ENCODE measurements around the gene LCP1.

The LCP1 gene

DNA sequence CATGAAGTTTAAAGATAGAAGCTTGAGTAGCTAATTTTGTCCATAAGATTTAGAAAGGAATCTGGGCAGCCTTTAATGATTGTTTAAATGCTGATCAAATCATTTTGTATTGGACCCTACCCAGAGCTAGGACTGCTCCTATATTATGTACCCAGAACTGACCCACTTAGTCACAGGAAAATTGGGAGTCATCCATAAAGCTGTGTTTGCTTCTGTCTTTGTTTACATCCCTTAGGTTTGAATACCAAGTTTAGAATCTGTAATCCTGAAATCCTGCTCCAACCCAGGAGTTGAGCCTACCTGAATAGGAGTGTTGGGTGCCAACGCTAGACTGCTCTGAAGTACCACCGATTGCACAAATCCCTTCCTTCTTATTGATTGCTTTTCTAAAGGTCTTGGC, 23.8 kb downstream of the LCP1 start:
- no peak for DNase-seq (ENCODE audit: low spot score)

DNA sequence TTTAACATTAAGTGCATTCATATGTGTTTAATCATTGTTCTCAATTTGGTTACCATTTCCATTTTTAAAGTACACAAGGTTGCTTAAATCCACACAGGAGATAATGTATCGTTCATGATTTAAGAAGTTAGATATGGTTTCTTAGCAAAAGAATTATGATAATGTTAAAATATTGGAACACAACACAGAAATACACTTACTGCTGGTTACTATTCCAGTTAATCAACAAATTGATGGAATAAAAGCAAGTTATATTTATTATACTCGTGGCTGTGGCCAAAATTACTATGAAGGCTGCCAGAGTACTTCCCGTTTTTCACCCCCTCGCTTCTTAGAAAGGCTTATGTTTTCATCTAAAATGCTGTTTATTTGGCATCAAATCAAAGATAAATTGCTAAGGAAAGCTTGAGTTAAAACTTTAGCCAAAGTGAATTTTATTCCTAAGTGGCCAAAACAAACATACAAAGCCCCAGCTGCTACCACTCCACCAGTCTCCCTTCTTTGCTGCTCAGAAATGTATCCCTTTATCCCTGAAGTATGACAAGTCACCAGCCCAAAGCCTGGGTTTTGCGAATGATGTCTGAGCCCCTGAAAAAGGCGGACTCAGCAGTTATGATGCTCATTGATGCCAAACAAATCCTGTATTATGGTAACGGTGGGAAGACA, 27.7 kb downstream of the LCP1 start:
- DNase-seq (ENCODE audit: low spot score): no peak

DNA sequence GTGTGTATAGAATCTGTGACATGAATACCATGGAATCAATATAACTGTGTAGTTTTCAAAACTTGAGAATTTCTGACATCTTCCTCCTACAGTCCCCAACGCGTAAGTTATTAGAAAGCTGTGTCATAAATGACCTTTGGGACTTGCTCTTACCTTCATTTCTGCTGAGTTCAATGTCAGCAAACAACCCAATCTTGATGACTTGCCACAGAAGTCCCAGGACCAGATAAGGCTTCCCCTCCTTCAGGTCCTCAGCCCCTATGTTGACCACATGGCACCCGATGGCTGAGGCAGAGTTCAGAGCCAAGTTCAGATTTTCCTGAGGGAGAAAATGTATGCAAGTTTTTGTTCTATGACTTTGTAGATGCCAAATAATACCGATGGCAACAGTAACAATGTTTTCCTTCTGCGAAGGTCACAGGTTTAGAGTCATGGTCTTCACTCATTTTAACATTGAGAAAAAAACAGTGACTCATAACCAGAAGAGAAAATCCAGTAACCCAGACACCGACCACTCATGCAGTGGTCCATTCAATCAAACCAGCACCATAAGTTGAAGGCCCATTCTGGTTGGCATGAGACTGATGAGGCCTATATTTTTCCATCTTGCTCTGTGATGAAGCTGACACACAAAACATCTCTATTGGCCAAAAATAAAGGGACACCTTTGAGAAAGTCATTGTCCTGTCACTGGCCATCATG, 29.2 kb downstream of the LCP1 start:
- DNase-seq (ENCODE audit: low spot score): no peak

DNA sequence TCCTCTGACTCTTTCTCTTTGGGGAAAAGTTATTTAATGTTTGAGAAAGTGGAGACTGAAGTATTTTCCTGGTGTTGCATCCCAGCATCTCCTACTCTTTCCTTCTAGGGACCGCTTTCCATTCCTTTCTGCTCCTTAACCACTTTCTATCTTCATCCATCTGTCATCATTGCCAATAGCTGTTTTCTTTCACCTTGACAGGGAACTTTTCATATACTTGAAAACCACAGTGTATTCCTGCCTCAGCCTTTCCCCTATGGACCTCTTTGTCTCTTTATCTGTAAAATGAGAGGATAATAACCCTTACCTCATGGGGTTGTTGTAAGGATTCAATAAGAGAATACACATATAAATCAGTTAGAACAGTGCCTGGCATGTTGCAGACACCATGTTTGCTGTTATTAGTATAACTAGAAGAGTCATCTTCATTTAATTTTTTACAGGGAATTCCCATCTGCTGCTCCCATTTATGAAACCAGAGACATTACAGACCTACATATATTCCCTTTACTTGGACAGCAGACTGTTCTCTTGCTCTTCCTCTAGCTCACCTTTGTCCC, 31.8 kb downstream of the LCP1 start:
- no peak for DNase-seq (ENCODE audit: low spot score)

GRCh38 chr13:46149272-46150133, 32.5 kb downstream of the LCP1 start:
- no peak for DNase-seq (ENCODE audit: low spot score)

- DNase-seq (ENCODE audit: low spot score): no peak
These were observed 35.1 kb downstream of the LCP1 start for GRCh38 chr13:46146898-46147297.

GRCh38 chr13:46145950-46146349, 36.0 kb downstream of the LCP1 start:
- no peak for DNase-seq (ENCODE audit: low spot score)

- no peak for DNase-seq (ENCODE audit: low spot score)
These were observed 36.8 kb downstream of the LCP1 start for GRCh38 chr13:46145135-46145534.

DNA sequence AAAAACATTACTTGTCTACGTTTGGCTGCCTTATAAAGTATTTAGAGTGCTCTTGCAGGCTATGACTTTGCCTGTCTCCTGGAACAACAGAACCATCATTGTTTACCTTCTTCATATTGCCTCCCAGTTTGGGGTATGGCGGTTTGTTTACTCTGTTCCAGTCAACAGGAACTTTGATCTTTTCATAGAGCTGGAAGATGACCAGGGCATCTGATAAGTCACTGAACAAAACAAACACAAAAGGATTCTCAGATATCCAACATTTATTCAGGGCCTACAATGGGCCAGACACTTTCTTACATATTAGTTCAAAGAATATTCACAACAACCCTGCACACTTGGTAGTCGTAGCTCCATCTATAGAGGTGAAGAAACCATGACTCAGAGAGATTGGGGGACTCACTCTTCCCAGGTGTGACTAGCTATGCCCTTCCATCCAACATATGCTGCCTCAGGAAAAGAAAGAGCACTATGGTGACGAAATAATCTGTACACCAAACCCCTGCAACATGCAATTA, 38.7 kb downstream of the LCP1 start:
- DNase-seq (ENCODE audit: low spot score): no peak

DNA sequence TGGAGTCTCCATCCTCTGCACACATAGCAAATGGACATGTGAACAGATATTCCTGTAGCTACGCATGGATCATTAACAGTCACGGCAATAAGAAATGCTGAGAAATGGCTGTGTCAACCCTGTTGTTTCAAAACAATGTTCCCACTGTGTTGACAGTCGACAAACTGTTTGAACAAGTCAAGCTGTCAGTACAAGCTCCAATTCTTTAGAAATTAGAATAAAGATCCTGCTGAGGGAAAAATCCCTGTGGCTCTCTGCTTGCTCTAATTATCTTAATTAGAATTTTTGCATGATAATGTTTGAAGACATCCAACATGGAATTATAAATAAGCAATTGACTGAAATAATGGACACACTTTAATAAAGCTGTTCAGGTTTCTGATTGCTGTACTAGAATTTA, 39.2 kb downstream of the LCP1 start:
- no peak for DNase-seq (ENCODE audit: low spot score)

DNA sequence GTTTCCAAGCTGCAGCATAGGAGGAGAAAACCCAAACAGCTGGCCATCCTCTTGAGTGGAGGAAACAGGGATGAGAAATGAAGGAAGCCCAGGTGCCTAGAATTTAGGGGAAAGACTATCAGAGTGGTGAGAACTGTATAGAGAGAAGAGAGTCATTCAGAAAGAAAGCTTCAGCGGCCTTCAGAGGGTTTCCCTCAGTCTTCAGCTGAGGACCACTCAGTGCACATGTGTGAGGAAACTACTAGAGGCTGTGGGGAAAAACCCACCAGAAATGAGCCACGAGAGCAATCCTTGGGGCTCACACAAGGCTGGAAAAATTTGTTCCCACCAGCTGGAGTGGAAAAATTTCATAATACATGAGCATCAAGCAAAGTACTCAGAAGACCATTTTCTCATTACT, 41.9 kb downstream of the LCP1 start:
- no peak for DNase-seq (ENCODE audit: low spot score)

DNA sequence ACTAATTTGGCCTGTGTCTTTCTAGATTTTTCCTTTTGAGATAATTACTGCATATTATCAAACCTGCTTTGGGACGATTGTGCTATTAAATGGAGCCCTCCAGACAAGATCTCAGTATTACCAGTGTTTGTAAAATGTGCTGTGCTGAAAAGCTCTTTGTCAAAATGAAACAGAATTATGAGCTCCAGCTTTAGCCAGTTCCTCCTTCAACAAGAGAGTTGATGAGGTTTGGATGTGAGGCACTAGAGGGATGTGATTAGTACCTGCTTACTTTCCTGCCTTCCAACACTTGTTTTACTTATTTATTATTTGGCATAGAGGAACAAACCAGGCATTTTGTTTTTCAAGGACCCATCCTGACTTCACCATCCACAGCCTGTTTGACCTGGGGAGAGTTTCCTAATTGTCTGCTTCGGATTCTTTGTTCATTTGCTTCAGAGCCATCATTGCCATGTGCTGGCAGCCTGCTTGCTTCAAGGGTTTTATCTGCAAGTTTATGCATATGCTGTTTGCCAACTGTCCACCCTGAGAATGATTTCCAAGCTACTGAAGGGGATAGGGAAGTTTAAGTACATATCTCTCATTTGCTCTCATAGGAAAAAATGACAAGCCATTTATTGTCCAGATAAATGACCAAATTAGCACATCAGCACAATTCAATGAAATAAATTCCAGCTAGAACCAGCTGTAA, 44.2 kb downstream of the LCP1 start:
- DNase-seq (ENCODE audit: low spot score): no peak

DNA sequence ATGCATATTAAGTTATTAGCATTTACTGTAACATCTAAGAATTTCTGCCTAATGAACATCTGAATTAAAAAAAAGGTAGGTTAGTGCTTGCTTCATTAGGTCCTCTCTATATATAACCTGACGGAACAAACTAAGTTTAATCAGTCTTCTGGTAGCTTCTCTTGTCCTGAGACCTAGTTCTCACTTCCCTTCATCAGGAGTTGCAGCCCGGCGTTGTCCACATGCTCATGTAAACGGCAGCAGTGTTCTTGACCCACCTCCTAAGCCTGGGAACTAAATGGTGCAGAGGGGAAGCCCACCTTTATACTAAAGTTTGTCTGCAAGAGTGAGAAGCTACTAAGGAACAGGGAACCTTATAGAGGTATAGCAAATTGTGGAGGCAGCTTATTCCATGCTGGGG, 45.3 kb downstream of the LCP1 start:
- no peak for DNase-seq (ENCODE audit: low spot score)

- no peak for DNase-seq (ENCODE audit: low spot score)
These were observed 46.9 kb downstream of the LCP1 start for GRCh38 chr13:46134961-46135522.

- no peak for DNase-seq (ENCODE audit: low spot score)
These were observed 47.5 kb downstream of the LCP1 start for GRCh38 chr13:46134494-46134893.

- no peak for DNase-seq (ENCODE audit: low spot score)
These were observed 49.9 kb downstream of the LCP1 start for GRCh38 chr13:46132109-46132508.

DNA sequence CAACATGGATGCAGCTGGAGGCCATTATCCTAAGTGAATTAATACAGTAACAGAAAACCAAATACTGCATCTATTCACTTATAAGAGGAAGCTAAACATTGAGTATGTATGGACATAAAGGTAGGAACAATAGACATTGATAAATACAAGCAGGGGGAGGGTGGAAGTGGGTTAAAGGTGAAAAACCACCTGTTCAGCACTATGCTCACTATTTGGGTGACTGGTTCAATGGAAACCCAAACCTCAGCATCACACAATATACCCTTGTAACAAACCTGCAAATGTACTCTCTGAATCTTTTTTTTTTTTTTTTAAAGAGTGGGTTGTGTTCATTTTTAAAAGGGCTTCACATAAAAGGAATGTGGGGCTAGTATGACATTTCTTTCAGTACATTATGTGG, 50.3 kb downstream of the LCP1 start:
- no peak for DNase-seq (ENCODE audit: low spot score)

GRCh38 chr13:46129955-46130618, 51.9 kb downstream of the LCP1 start:
- DNase-seq (ENCODE audit: low spot score): no peak

GRCh38 chr13:46129124-46129523, 52.9 kb downstream of the LCP1 start:
- no peak for DNase-seq (ENCODE audit: low spot score)

GRCh38 chr13:46127358-46128023, 54.5 kb downstream of the LCP1 start:
- DNase-seq (ENCODE audit: low spot score): no peak

All from putamen (tissue), 1 donor.